Measurements from ENCODE around the gene NEK4.

GRCh38 chr3:52793702-52794611 is 23.2 kb upstream of the NEK4 start:
- TF ChIP-seq CTCF (conservative IDR thresholded peaks at IDR 0.05; ENCODE audit: low read depth, low read length) (no peak), EZH2 (IDR thresholded peaks at IDR 0.05; ENCODE audit: borderline replicate concordance, low read depth, low read length, poor library complexity, severe bottlenecking) (no peak)
